Iris pigment epithelial cell (primary cell): ENCODE measurements around the gene SYT6.

Experiments used
- DNase-seq: peaks from one replicate; pipeline ENCODE4 v3.0.0-alpha.2; 2011; ENCODE audit warnings: low read depth

SYT6 gene

GRCh38 chr1:114154146-114154962 is 685 bp upstream of the SYT6 start:
- peak; percentile 22 for DNase-seq

- DNase-seq: peak; percentile 18
These were observed 985 bp downstream of the SYT6 start for GRCh38 chr1:114152508-114153260.

DNA sequence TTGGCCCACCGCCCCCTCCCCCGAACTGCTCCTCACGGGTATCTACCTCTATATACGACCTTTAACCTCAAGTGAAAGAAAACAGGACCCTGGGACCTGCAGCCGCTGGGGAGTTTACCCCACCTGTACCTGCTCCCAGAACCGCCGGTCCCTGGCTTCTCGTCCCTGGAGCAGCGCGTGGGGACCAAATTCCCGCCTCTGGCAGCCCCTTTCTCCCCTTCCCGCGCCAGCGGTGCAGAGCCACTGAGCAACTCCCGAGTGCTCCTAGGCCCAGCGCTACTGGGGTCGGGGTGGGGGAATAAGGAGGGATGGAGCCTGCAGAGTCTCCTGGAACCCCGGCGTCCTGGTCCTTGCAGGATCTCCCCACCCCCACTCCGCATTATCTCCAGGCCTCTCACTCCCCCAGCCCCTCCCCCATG is 1.6 kb downstream of the SYT6 start:
- DNase-seq: no peak

DNA sequence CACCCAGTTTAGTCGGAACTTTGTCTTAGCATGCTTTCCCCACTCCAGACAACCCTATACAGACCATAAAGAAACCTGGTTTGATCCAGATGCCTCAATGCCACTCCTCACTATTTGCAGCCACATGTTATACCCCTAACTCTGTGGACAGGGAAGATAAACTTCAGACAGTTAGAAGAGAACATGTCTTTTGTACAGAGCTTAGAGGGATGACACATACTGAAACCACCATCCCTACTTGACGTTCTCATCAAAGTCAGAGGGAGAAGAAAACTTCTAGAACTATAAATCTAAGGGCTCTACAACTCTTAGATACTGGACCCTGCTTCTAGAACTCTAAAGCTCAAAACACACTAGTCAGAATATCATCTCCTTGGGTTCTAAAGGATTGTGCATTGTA is 3.7 kb downstream of the SYT6 start:
- DNase-seq: no peak

- no peak for DNase-seq
These were observed 4.5 kb downstream of the SYT6 start for GRCh38 chr1:114149211-114149610.

- no peak for DNase-seq
These were observed 8.0 kb downstream of the SYT6 start for GRCh38 chr1:114145504-114146151.

DNA sequence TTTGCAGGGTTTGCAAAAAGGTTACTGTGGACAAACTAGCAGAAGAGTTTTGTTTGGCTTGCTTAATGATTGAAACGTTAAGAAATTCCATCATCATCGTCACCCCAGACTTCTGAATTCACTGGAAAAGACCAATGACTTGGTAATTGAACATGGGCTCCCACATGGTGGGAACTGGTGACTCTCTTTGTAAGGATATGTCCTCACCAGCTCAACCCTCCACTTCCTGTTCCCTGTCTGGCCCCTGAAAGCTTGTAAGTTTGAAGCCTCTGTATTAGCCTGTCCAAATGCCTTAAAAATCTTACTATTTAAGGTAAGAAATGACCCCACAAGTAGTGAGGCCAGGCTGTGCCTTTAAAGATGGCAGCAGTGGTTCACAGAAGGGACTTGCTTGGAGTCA is 9.7 kb downstream of the SYT6 start:
- DNase-seq: no peak

- no peak for DNase-seq
These were observed 14.1 kb downstream of the SYT6 start for GRCh38 chr1:114139540-114139939.

DNA sequence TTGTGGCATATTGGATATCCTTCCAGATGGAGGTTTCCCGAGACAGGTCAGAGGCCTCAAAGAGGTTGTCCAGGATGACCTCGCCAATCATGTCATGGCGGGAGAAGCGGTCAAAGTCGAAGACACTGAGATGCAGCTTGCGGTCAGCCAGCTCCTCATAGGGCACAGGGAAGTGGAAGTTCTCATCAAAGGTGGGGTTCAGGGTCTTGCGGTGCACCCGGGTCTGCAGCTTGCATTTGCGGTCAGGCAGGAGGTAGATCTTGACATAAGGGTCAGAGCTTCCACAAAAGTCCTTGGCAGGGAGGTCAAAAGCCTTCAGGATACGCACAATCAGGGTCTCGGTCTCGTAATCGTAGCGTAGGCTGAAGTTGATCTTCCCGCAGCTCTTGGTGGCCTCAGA is 16.2 kb downstream of the SYT6 start:
- DNase-seq: no peak

DNA sequence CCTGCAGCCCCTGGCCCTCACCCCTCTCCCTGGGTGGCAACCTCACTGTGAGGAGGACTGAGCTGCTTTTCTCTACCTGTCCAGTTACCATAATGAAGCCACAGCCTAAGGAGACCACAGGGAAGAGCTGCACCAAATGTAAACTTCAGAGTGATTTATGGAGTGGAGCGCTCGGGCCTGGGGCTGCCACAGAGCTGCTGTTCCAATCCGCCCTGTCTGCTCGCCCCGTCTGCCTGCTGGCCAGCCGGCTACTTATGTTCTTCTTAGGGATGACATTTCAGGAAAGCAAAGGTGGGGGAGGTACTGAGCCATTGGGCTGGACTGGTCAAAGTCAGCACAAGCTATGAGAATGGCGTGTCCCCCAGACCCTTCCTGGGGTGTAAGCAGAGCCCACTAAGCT is 17.9 kb downstream of the SYT6 start:
- no peak for DNase-seq

DNA sequence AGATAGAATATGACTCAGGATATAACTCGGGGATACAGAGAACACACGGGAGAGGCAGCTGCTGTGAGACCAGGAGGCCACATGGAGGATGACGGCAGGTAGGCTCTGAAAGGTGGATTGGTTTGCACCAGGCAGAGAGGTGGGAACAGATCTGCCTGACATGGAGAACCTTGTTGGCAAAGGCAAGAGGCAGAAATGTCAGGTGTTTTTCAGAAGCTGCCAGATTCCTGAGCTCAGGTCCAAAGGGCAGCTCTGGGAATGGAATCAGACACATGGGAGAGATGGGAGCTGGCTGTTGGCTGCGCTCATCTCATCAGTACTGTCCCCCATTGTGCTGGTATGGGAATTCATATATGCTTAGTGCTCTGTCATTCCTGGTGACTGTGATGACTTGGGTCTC is 19.2 kb downstream of the SYT6 start:
- no peak for DNase-seq

DNA sequence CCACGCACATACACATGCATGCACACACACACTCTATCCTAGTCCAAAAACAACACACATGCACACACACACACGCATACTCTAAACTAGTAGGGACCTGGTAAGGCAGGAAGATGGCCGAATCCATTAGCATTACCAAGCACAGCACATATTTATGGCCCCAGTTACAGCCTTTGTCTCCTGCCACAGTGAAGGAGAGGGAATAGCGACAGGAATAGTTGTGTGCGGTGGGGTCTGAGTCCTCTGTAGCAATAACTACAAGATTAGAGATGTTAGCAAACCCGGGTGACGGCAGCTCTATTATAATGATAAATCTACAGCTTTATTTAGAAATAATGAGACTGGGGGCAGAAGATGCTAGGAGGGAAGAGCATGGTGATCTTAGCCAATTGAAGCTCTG is 20.5 kb downstream of the SYT6 start:
- no peak for DNase-seq

GRCh38 chr1:114131526-114132220 is 22.0 kb downstream of the SYT6 start:
- DNase-seq: no peak

DNA sequence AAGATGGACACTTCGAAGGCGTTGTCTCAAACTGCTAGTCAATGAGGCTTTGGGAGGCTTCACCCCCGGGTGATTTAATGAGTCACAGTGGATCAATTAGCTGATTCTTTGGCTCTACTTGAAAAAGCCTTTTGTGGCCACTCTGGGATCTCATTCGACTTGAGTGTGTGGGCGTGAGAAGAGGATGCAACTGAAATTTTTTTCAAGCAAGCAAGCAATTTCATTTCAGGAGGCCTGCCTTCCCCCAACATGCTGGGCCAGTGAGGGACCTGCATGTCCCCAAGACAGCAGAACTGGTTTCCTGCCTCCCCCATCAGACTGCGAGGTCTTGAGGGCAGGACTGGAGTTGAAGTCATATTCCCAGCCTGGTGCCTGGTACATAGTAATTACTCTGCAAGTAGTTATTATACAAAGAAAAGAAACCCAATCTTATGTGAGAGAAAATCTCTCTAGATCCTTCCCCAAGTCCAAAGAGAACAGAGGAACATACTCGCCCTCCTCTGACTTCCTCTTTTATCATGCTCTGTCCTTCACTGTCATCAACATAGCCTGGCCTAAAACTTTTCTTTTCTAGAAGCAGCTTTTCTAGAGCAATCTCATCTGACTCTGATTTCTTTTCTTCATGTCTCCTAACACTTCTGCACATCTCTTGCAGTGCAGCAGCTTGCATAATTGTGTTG is 22.7 kb downstream of the SYT6 start:
- no peak for DNase-seq

GRCh38 chr1:114130213-114130612 is 23.5 kb downstream of the SYT6 start:
- DNase-seq: no peak

- DNase-seq: no peak
These were observed 25.4 kb downstream of the SYT6 start for GRCh38 chr1:114128293-114128692.

DNA sequence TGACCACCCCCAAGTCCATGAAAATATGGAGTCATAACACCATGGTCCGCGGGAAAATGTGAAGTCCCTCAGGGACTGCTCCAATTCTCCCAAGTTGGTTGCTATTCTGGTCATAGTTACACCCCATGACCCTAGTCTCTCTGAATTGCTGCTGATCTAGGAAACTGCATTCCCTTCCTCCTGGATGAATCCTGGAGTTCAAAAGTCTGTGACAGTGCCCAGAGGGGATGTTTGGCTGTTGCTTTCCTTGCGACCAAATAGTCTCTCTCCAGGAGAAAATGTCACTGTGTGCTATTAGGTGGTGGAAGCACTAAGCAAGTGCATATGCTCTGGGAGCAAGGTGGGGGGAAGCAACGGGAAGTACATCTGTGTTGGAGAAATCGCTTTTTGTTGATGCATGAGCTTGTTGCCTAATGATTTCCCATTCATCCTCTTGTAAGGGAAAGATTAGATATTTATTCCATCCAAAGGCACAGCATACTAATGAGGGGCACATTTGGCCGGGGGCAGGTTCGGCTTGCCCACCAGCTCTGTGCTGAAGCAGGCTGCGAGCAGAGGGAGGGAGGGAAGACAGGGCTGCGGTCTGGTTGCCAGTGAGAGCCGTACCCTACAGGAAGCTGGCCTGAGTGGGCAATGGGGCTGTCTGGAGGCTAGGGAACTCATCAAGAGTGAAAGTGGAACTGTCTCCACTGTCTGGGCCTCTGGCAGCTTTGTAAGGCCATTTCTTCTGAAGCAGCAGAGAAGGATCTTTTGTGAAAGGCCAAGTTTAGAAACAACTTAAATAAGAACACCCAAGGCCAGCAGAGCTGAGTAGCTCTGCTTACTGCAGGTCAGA is 27.2 kb downstream of the SYT6 start:
- DNase-seq: no peak

DNA sequence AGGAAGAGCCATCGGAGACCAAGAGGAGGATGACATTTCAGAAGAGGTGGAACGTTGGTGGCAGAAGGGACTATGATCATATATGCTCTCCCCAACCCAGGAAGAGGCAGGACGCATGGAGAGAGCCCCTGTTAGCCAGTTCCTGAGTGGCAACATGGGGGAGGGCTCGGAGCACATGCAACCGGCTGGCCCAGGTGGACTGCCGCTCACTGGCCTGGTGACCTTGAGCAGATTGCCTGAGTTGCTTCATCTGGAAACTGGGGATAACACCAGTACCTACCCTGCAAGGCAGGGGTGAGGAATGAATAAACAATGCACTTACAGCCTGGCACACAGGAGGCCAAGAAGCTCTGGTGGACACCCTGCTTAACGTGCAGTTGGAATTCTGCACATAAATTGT is 29.0 kb downstream of the SYT6 start:
- DNase-seq: no peak

DNA sequence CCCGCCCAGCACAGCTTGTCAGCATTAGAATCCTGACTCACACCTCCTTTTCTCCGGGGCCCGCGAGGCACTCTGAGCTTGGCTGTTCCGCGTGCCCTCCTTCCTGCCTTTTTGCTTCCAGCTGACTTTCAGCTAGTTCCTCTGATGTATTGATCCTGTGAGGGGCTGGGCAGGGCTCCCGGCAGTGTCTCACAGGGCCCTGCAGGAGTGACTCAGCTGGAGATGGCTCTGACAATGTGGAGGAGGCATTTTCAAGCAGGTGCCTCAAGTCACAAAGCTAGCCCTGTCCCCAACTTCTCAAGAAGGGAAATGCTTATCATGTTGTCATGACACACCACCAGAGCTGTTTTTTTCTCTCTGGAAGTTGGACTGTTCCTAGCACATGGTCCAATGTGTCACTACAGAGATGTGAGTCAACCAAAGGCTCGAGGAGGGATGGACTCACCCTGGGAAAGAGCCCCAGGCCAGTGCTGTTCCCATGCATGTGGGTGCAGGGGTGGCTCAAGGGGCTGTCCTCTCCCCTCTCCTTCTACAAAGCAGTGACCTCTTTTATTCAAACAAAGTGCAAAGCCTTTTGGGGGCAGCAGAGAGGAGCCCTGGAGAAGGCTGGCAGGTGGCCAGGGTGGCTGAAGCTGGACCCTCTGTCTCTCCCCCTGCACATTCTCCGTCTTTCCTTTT is 30.6 kb downstream of the SYT6 start:
- DNase-seq: peak; percentile 14

DNA sequence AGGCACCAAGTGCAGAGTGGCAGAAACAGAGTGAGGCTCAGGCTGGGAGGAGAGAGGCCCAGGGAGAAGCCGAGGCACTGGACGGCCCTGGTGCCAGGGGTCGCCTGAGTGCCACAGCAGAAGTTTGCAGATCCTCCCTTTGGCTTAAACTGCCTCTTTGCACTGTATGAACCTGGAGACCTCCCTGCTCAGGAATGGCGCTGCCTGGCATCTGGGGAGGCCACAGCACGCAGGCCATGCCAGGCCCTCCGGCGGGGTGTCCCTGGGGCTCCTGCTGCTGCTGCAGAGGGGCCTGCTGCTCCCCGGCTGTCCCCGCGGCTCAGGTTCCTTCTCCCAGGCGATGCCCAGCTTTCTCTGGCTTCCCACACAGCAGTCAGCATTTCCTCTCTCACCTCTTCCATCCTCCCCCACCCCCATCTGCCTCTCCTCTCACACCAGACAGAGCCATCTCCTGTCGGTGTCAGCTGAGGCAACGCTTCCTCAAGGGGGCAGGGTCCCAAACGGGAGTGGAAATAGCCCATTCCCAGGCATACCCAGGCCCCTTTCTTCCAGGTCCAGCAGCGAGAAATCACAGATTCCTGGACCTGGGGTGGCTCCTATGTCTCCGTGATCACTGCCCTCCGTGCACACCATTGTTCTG is 35.2 kb downstream of the SYT6 start:
- DNase-seq: no peak
